Liver (tissue), 9 donors: Measurements from ENCODE around the gene NAPA. TPM values are rescaled to one million over a fixed set of nuclear protein-coding genes. Genes with fewer than 3 reads are reported as not detected.

Source experiments
- DNase-seq: peaks from one replicate; pipeline ENCODE4 v3.0.0-alpha.2; 2017; ENCODE audit warnings: low spot score
- H3K27ac ChIP-seq, 2 donors: one replicate each; pipeline ENCODE4 v1.7.0; 2013; ENCODE audit warnings: inconsistent platforms in 2 of 2, low read length in 2 of 2, control low read depth in 1 of 2, low read depth in 1 of 2, mild to moderate bottlenecking in 1 of 2
- H3K27me3 ChIP-seq, 4 donors: one replicate each; pipeline versions ENCODE4 v1.6.1 to v1.7.0; 2013; ENCODE audit warnings: low read length in 3 of 4, inconsistent platforms in 1 of 4, mild to moderate bottlenecking in 1 of 4, moderate library complexity in 1 of 4; ENCODE audit not compliant: control insufficient read depth in 4 of 4, insufficient read depth in 4 of 4
- H3K36me3 ChIP-seq, 4 donors: one replicate each; pipeline versions ENCODE4 v1.6.1 to v1.7.0; 2013; ENCODE audit warnings: low read length in 3 of 4, mild to moderate bottlenecking in 3 of 4, low read depth in 1 of 4, moderate library complexity in 1 of 4; ENCODE audit not compliant: control insufficient read depth in 4 of 4, insufficient read depth in 3 of 4
- H3K4me1 ChIP-seq, 4 donors: one replicate each; pipeline versions ENCODE4 v1.6.1 to v1.7.0; 2013; ENCODE audit warnings: low read length in 3 of 4, mild to moderate bottlenecking in 3 of 4, moderate library complexity in 1 of 4; ENCODE audit not compliant: control insufficient read depth in 4 of 4, insufficient read depth in 4 of 4
- H3K4me3 ChIP-seq, 3 donors: one replicate each; pipeline versions ENCODE4 v1.6.1 to v1.7.0; 2013; ENCODE audit warnings: low read length in 3 of 3, control low read depth in 1 of 3, low read depth in 1 of 3, mild to moderate bottlenecking in 1 of 3
- H3K9ac ChIP-seq, 2 donors: one replicate each; pipeline ENCODE4 v1.7.0; 2013; ENCODE audit warnings: low read length in 2 of 2, mild to moderate bottlenecking in 2 of 2, moderate library complexity in 2 of 2, control low read depth in 1 of 2, low read depth in 1 of 2
- H3K9me3 ChIP-seq, 4 donors: one replicate each; pipeline versions ENCODE4 v1.6.1 to v1.7.0; 2013; ENCODE audit warnings: low read length in 3 of 4; ENCODE audit not compliant: control insufficient read depth in 4 of 4
- ATF3 ChIP-seq: IDR thresholded peaks from 2 replicates; pipeline ENCODE4 v1.6.1; 2016; ENCODE audit warnings: antibody characterized with exemption
- CTCF ChIP-seq: fragments of 150-350 bp; IDR thresholded peaks from 2 replicates; pipeline ENCODE4 v1.5.1; 2017; ENCODE audit warnings: improper control_type of control experiment, low read depth, low read length; ENCODE audit not compliant: missing input control
- EGR1 ChIP-seq, 2 donors: IDR thresholded peaks; 2 replicates each; pipeline ENCODE4 v1.6.1; 2016 to 2018; ENCODE audit warnings: antibody characterized with exemption in 2 of 2, low read depth in 2 of 2
- FOXA1 ChIP-seq: IDR thresholded peaks from 2 replicates; pipeline ENCODE4 v1.6.1; 2016; ENCODE audit warnings: antibody characterized with exemption
- FOXA2 ChIP-seq: IDR thresholded peaks from 2 replicates; pipeline ENCODE4 v1.6.1; 2016; ENCODE audit warnings: antibody characterized with exemption
- GABPA ChIP-seq, 2 donors: IDR thresholded peaks in 1 of 2; conservative IDR thresholded peaks in 1 of 2; 2 replicates each; pipeline ENCODE4 v1.6.1; 2016; ENCODE audit warnings: antibody characterized with exemption in 2 of 2, mild to moderate bottlenecking in 1 of 2, moderate library complexity in 1 of 2
- HNF4A ChIP-seq, 2 donors: conservative IDR thresholded peaks; 2 replicates each; pipeline ENCODE4 v1.6.1; 2016; ENCODE audit warnings: antibody characterized with exemption in 2 of 2, mild to moderate bottlenecking in 2 of 2
- HNF4G ChIP-seq: IDR thresholded peaks from 2 replicates; pipeline ENCODE4 v1.6.1; 2016; ENCODE audit warnings: antibody characterized with exemption
- JUND ChIP-seq, 2 donors: IDR thresholded peaks; 2 replicates each; pipeline ENCODE4 v1.6.1; 2016; ENCODE audit warnings: antibody characterized with exemption in 2 of 2
- NR2F2 ChIP-seq: IDR thresholded peaks from 2 replicates; pipeline ENCODE4 v1.6.1; 2016; ENCODE audit warnings: antibody characterized with exemption
- RXRA ChIP-seq, 2 donors: IDR thresholded peaks; 2 replicates each; pipeline ENCODE4 v1.6.1; 2017 to 2018; ENCODE audit warnings: antibody characterized with exemption in 2 of 2, mild to moderate bottlenecking in 1 of 2
- TAF1 ChIP-seq: conservative IDR thresholded peaks from 2 replicates; pipeline ENCODE4 v1.6.1; 2016; ENCODE audit warnings: antibody characterized with exemption, mild to moderate bottlenecking
- YY1 ChIP-seq: IDR thresholded peaks from 2 replicates; pipeline ENCODE4 v1.6.1; 2016; ENCODE audit warnings: antibody characterized with exemption, mild to moderate bottlenecking
- WGBS: extraction: QIAGEN DNeasy Blood & Tissue Kit; methylation state at CpG from one replicate; pipeline ENCODE4 v1.1.7; 2013; 5-methylcytosine and 5-hydroxymethylcytosine counted together
- polyA plus RNA-seq, 2 donors: library from polyadenylated mRNA; stranded (reverse) in 1 of 2; unstranded in 1 of 2; fragments of 200-250 nt in 1 of 2; fragments of >200 nt in 1 of 2; fragmentation: Nextera tagmentation in 1 of 2; extraction: Ambion mirVana in 1 of 2; gene quantifications; one replicate each; pipeline versions ENCODE4 v1.2.1 to v1.2.3, GENCODE V29; 2013 to 2015
- total RNA-seq, 2 donors: library from RNA; depleted of rRNA; stranded (reverse); fragments of >200 nt; gene quantifications; one replicate each; pipeline ENCODE4 v1.2.3, GENCODE V29; 2014
- donor health status: healthy.
- donor health status: healthy.
- donor health status: healthy.
- donor health status: healthy.
- donor health status: healthy.

NAPA gene
- total and polyA plus RNA-seq, 4 donors: 73.4 to 132 (median 120) TPM

DNA sequence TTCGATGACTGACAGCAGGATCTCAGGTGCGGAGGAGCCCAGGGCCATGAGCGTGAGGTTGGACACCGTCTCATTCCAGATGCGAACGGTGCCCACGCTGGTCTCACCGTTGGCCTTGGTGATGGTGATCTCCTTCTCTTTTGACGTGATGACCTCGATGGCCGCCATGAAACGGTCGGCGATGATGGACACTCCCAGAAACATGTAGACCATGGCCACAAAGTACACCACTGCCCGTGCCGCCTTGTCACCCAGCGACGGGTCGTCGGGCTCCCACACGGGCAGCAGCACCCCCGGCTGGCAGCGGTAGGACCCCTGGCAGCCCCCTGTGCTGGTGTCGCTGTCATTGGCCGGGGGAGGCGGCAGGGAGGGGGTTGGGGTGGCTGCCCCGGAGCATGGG lies 48.9 kb downstream of the NAPA start:
- 88% methylated on average over 27 of the region's 27 CpGs for WGBS
- H3K4me3 ChIP-seq: no peak overlapping the region
- no peaks in the 10 kb centered on the region for H3K4me1 ChIP-seq
- H3K36me3 ChIP-seq: no peaks in the 10 kb centered on the region
- no peaks in the 10 kb centered on the region for H3K9me3 ChIP-seq
- peaks cover 0 to 11% (median 3%) of the 10 kb centered on the region in 4 donors for H3K27me3 ChIP-seq
- no peak for DNase-seq
- H3K9ac ChIP-seq: no peak overlapping the region
- TF ChIP-seq HNF4G: no peak
- H3K27ac ChIP-seq: no peak overlapping the region

DNA sequence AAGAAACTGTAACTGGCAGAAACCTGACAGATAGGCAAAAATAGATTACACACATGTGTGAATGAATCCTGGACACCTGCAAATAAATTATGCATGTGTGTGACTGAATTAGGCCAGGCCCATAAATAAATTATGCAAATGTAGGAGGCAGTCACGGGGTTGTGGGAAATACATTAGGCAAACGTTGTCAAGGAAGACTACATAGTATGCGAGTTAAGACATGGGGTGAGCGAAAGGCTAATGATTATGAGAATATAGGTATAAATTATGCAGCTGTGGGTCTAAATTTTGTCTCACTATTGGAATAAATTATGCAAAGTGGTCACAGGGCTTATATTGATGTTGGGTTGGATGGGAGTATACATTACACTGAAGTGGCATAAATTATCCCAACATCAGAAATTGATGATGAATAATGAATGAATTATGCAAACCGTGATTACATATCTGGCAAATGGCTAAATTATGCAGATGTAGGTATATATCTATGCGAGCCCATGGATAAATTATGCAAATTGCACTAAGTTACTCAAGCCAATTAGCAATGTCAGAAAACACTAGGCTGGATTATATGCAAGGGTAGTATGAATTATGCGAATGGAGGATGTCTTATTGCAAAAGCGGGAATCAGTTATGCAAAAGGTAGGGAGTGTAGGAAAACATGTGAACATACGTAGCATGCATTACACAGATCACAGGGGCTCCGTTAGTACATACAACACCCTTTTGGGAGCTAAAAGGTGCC lies 50.0 kb downstream of the NAPA start:
- H3K36me3 ChIP-seq: no peaks in the 10 kb centered on the region
- no peaks in the 10 kb centered on the region for H3K4me1 ChIP-seq
- no peak overlapping the region for H3K9ac ChIP-seq
- TF ChIP-seq ATF3 (no peak), RXRA (IDR thresholded peaks at IDR 0.05) (no peak), FOXA2 (no peak), HNF4A (conservative IDR thresholded peaks at IDR 0.05) (no peak), FOXA1 (no peak), CTCF (no peak), EGR1 (IDR thresholded peaks at IDR 0.05; ENCODE audit: low read depth in 2 of 2) (no peak)
- no peak for DNase-seq
- H3K27ac ChIP-seq: no peak overlapping the region
- no peak overlapping the region for H3K4me3 ChIP-seq
- no peaks in the 10 kb centered on the region for H3K9me3 ChIP-seq
- H3K27me3 ChIP-seq: peaks cover 0 to 11% (median 4%) of the 10 kb centered on the region in 4 donors
- 68% methylated on average over 10 of the region's 10 CpGs for WGBS

GRCh38 chr19:47461876-47462275 lies 53.0 kb downstream of the NAPA start:
- Histone ChIP-seq H3K9ac (no peak overlapping the region), H3K27ac (no peak overlapping the region), H3K4me3 (no peak overlapping the region), H3K27me3 (peaks cover 4 to 9% (median 7%) of the 10 kb centered on the region in 4 donors), H3K4me1 (peaks cover 0 to 3% (median under 1%) of the 10 kb centered on the region in 4 donors), H3K9me3 (peaks cover 0 to 1% (median 0%) of the 10 kb centered on the region in 4 donors), H3K36me3 (no peaks in the 10 kb centered on the region)
- WGBS: 92% methylated on average over 5 of the region's 5 CpGs
- no peak for DNase-seq
- TF ChIP-seq HNF4G: no peak
- TF ChIP-seq TAF1: no peak
- TF ChIP-seq FOXA2: no peak
- TF ChIP-seq YY1: no peak
- no peak for TF ChIP-seq GABPA (IDR thresholded peaks at IDR 0.05 in 1 of 2, conservative IDR thresholded peaks at IDR 0.05 in 1 of 2)

DNA sequence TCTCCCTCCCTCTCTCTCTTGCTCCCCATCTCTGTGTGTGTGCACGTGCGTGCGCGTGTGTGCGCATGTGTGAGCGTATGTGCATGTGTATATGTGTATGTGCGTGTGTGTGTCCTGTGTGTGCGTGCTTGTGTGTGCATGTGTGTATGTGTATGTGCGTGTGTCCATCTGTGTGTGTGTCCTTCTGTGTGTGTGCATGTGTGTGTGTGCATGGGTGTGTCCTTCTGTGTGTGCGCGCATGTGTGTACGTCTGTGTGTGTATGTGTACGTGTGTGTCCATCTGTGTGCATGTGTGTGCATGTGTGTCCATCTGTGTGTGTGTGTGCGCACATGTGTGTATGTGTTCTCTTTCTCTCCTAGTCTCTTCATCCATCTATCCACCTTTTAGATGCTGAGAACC lies 55.4 kb downstream of the NAPA start:
- WGBS: 79% methylated on average over 14 of the region's 14 CpGs
- no peak for DNase-seq

More for the DNA sequence above, 55.4 kb downstream of the NAPA start:
- Histone ChIP-seq H3K9ac (no peak overlapping the region), H3K27me3 (peaks cover 4 to 14% (median 8%) of the 10 kb centered on the region in 4 donors), H3K27ac (no peak overlapping the region), H3K4me3 (no peak overlapping the region), H3K4me1 (peaks cover 0 to 3% (median under 1%) of the 10 kb centered on the region in 4 donors), H3K36me3 (no peaks in the 10 kb centered on the region), H3K9me3 (peaks cover 0 to 11% (median 5%) of the 10 kb centered on the region in 4 donors)
- TF ChIP-seq FOXA1: no peak
- TF ChIP-seq JUND (IDR thresholded peaks at IDR 0.05): no peak
- no peak for TF ChIP-seq GABPA (IDR thresholded peaks at IDR 0.05 in 1 of 2, conservative IDR thresholded peaks at IDR 0.05 in 1 of 2)
- no peak for TF ChIP-seq CTCF
- no peak for TF ChIP-seq HNF4G
- TF ChIP-seq TAF1: no peak
- no peak for TF ChIP-seq NR2F2
- no peak for TF ChIP-seq YY1
